K562 (cell line): Measurements from ENCODE around the gene RPL19. TPM values are rescaled to one million over a fixed set of nuclear protein-coding genes. Genes with fewer than 3 reads are reported as not detected.

ENCODE experiments used
- ATAC-seq: fragments of 200-7000 bp; cut with Tn5 transposase; 3 replicates; pipeline ENCODE4 v1.9.1; 2020; ENCODE audit warnings: moderate library complexity
- BruUV-seq: library from RNA; stranded (reverse); fragments of 400-500 nt; replicated peaks from 2 replicates; lab custom pipeline; 2021; lab: Mats Ljungman, UMichigan
- CTCF ChIA-PET: fragments of 300-600 bp; formaldehyde crosslinking; extraction: SDS; loops from one replicate; lab custom pipeline; 2021; ENCODE audit warnings: low intra/inter-chr PET ratio; lab: Yijun Ruan, JAX
- POLR2A ChIA-PET: fragments of 300-600, 350-650 bp; sonication (Branson Sonifier 250); formaldehyde crosslinking; extraction: SDS; loops from one replicate; lab custom pipeline; 2021; ENCODE audit warnings: antibody characterized with exemption, inconsistent platforms; lab: Yijun Ruan, JAX
- DNase-seq, 4 experiments: peaks; one replicate each; pipeline versions ENCODE4 v3.0.0 to v3.0.0-alpha.2; 2011 to 2018; ENCODE audit warnings: low spot score in 3 of 4, mixed read lengths in 3 of 4; ENCODE audit errors: extremely low read depth in 1 of 4
- FAIRE-seq: peaks from 2 replicates; lab custom pipeline; 2011; peaks lifted over from hg19 to GRCh38; lab: Jason Lieb, UNC
- H2AFZ ChIP-seq: 2 replicates; pipeline ENCODE4 v1.6.0; 2011; ENCODE audit warnings: low read depth, low read length, control low read depth, inconsistent platforms
- H3K27ac ChIP-seq: fragments of 200-600 bp; 3 replicates; pipeline ENCODE4 v1.8.0; 2011; ENCODE audit warnings: low read depth, mild to moderate bottlenecking, control low read depth, inconsistent platforms, low read length, moderate library complexity, mixed read lengths; ENCODE audit errors: extremely low read depth
- H3K27me3 ChIP-seq, 2 experiments: fragments of 300-600 bp in 1 of 2; 2 replicates in 1 of 2; 3 replicates in 1 of 2; pipeline versions ENCODE4 v1.6.0 to v1.8.0; 2011; ENCODE audit warnings: inconsistent platforms in 2 of 2, low read length in 2 of 2, mild to moderate bottlenecking in 1 of 2, mixed read lengths in 1 of 2, moderate library complexity in 1 of 2; ENCODE audit not compliant: control insufficient read depth in 2 of 2, insufficient read depth in 2 of 2
- H3K36me3 ChIP-seq: fragments of 300-600 bp; 3 replicates; pipeline ENCODE4 v1.8.0; 2011; ENCODE audit warnings: mild to moderate bottlenecking, low read length, inconsistent platforms; ENCODE audit not compliant: control insufficient read depth, insufficient read depth
- H3K4me1 ChIP-seq, 2 experiments: fragments of 200-600 bp in 1 of 2; replicated peaks in 1 of 2; 2 replicates in 1 of 2; 3 replicates in 1 of 2; pipeline versions ENCODE4 v1.5.1 to v1.8.0; 2011; ENCODE audit warnings: inconsistent platforms in 2 of 2, low read length in 2 of 2, mild to moderate bottlenecking in 1 of 2, mixed read lengths in 1 of 2, moderate library complexity in 1 of 2; ENCODE audit not compliant: control insufficient read depth in 2 of 2, insufficient read depth in 2 of 2
- H3K4me2 ChIP-seq: 2 replicates; pipeline ENCODE4 v1.6.1; 2011; ENCODE audit warnings: low read length, control low read depth, inconsistent platforms, mixed read lengths; ENCODE audit not compliant: insufficient read depth
- H3K4me3 ChIP-seq: fragments of 200-600 bp; sonication (generic), shearing (Covaris generic); 2 replicates; pipeline ENCODE4 v1.5.1; 2016; ENCODE audit warnings: control low read depth, inconsistent platforms
- H3K79me2 ChIP-seq: fragments of 200-600 bp; 3 replicates; pipeline ENCODE4 v1.8.0; 2011; ENCODE audit warnings: low read length, inconsistent platforms; ENCODE audit not compliant: control insufficient read depth, insufficient read depth
- H3K9ac ChIP-seq, 2 experiments: 2 replicates each; pipeline versions ENCODE4 v1.6.0 to v1.6.1; 2011; ENCODE audit warnings: low read depth in 2 of 2, low read length in 2 of 2, control low read depth in 1 of 2, inconsistent platforms in 1 of 2, mild to moderate bottlenecking in 1 of 2, mixed read lengths in 1 of 2; ENCODE audit not compliant: insufficient read depth in 1 of 2
- H3K9me1 ChIP-seq: one replicate; pipeline ENCODE4 v1.6.0; 2011; ENCODE audit warnings: inconsistent platforms, mild to moderate bottlenecking, low read length, moderate library complexity; ENCODE audit not compliant: control insufficient read depth, insufficient read depth
- H3K9me3 ChIP-seq: replicated peaks from 2 replicates; pipeline ENCODE4 v1.5.1; 2011; ENCODE audit warnings: low read depth, low read length, inconsistent platforms; ENCODE audit not compliant: control insufficient read depth, insufficient read depth
- H4K20me1 ChIP-seq: replicated peaks from 2 replicates; pipeline ENCODE4 v1.6.1; 2011; ENCODE audit warnings: low read length, inconsistent platforms, mixed read lengths; ENCODE audit not compliant: control insufficient read depth, insufficient read depth
- CBX1 ChIP-seq: sonication (generic); IDR thresholded peaks from 2 replicates; pipeline ENCODE4 v1.6.1; 2016; ENCODE audit warnings: antibody characterized with exemption, low read depth, mild to moderate bottlenecking
- CXXC5 ChIP-seq: fragments of 250-450 bp; sonication (Bioruptor Pico); IDR thresholded peaks from 2 replicates; pipeline ENCODE4 v1.8.0; 2022; ENCODE audit warnings: inconsistent platforms, mild to moderate bottlenecking, moderate library complexity
- DACH1 ChIP-seq: fragments of 450-650 bp; IDR thresholded peaks from 2 replicates; pipeline ENCODE4 v1.6.1; 2018; ENCODE audit not compliant: partially characterized antibody
- RHOXF2B ChIP-seq: fragments of 250-450 bp; sonication (Bioruptor Pico); conservative IDR thresholded peaks from 2 replicates; pipeline ENCODE4 v1.5.1; 2021
- WGBS: fragments of 100-300 bp; shearing (Covaris generic); methylation state at CpG from one replicate; pipeline ENCODE4 v1.1.6; 2016; ENCODE audit warnings: low coverage, mixed read lengths; ENCODE audit not compliant: insufficient coverage; ENCODE audit errors: missing lambda C conversion rate; 5-methylcytosine and 5-hydroxymethylcytosine counted together
- in situ Hi-C: fragments of 300-500 bp; cut with MboI; formaldehyde crosslinking; loops from 4 replicates; pipeline ENCODE4 v1.15.0; 2018; ENCODE audit warnings: inconsistent platforms, mixed read lengths
- intact Hi-C: fragments of 100-400 bp; cut with micrococcal nuclease; formaldehyde crosslinking; loops from 2 replicates; pipeline ENCODE4 v1.14.2; 2022
- polyA plus RNA-seq, 8 experiments: library from polyadenylated mRNA; depleted of rRNA in 4 of 8; stranded (reverse) in 5 of 8; unstranded in 3 of 8; fragments of >200 nt; fragmentation: Nextera tagmentation in 2 of 8; fragmentation: Illumina TruSeq in 1 of 8; extraction: Ambion mirVana in 2 of 8; extraction: Trizol in 1 of 8; gene quantifications; 2 replicates each; pipeline versions ENCODE4 v1.2.1 to v1.2.3, GENCODE V29; 2011 to 2014; ENCODE audit warnings: inconsistent platforms in 1 of 8, missing spikeins in 1 of 8
- total RNA-seq, 7 experiments: library from RNA; depleted of rRNA in 6 of 7; stranded (reverse); fragments of >200 nt in 6 of 7; fragmentation: Illumina TruSeq in 2 of 7; extraction: Trizol in 2 of 7; gene quantifications; 2 replicates each; pipeline versions ENCODE4 v1.2.1 to v1.2.3, GENCODE V29; 2011 to 2021; ENCODE audit warnings: low replicate concordance in 1 of 7
- TF ChIP-seq, protein P1 (sequence below): fragments of 450-650 bp; formaldehyde crosslinking; IDR thresholded peaks from 2 replicates; pipeline ENCODE4 v1.4.0; 2022; ENCODE audit warnings: missing genetic modification characterization
- TF ChIP-seq, protein P2 (sequence below): fragments of 450-650 bp; formaldehyde crosslinking; IDR thresholded peaks from 2 replicates; pipeline ENCODE4 v1.4.0; 2020; ENCODE audit warnings: mild to moderate bottlenecking, mixed read lengths
- TF ChIP-seq, protein P3 (sequence below): fragments of 250-450 bp; sonication (Bioruptor Pico); IDR thresholded peaks from 2 replicates; pipeline ENCODE4 v1.5.0; 2021; ENCODE audit warnings: mild to moderate bottlenecking, moderate library complexity

The RPL19 gene
- total and polyA plus RNA-seq, 9 of the 15 experiments (the other 6 are each of a cell fraction or from before 2014, with no cell fraction given) = 2,263 to 4,614 (median 3,727) TPM

DNA sequence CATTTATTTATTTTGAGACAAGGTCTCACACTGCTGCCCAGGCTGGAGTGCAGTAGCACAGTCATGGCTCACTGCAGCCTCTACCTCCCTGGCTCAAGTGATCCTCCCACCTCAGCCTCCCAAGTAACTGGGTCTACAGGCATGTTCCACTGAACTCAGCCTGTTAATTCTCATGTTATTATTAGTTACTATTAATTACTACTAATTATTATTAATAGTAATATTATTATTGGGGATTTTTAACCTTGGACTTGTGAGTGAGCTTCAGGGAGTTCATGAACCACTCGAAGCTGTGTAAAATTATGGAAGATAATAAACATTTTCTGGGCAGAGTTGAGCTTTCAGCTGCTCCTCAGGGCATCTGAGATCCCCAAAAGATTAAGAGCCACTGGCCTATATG, 30.3 kb downstream of the RPL19 start:
- peaks cover 0 to under 1% of the 10 kb centered on the region in 2 experiments; a peak in 3 of 5 replicates for H3K27me3 ChIP-seq
- no peaks in the 10 kb centered on the region for H3K36me3 ChIP-seq
- no peaks in the 10 kb centered on the region for H3K9me1 ChIP-seq
- H4K20me1 ChIP-seq = no peaks in the 10 kb centered on the region
- WGBS = 13% methylated on average over 1 of the region's 1 CpG
- intact Hi-C loops (no loop called here), in situ Hi-C loops (no loop called here)
- H3K27ac ChIP-seq = no peak overlapping the region
- peaks cover 2 to 26% of the 10 kb centered on the region in 2 experiments; a peak in 4 of 5 replicates for H3K4me1 ChIP-seq
- no TSS peak for BruUV-seq
- no peaks in the 10 kb centered on the region for H3K79me2 ChIP-seq
- no peak for ATAC-seq
- no peak overlapping the region for H2AFZ ChIP-seq
- ChIA-PET POLR2A (interaction anchor here (0.7 kb wide), 2 partner anchors 17 to 25 kb away, joined by 3 to 5 read pairs; no protein-coding TSS in a partner anchor), CTCF (no interaction called here)
- TF ChIP-seq, protein P1, sequence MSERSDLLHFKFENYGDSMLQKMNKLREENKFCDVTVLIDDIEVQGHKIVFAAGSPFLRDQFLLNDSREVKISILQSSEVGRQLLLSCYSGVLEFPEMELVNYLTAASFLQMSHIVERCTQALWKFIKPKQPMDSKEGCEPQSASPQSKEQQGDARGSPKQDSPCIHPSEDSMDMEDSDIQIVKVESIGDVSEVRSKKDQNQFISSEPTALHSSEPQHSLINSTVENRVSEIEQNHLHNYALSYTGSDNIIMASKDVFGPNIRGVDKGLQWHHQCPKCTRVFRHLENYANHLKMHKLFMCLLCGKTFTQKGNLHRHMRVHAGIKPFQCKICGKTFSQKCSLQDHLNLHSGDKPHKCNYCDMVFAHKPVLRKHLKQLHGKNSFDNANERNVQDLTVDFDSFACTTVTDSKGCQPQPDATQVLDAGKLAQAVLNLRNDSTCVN (CRISPR knock-in tag) = no peak
- peak; percentile 84 for TF ChIP-seq DACH1
- H3K4me3 ChIP-seq = no peak overlapping the region
- FAIRE-seq = no peak
- no peak for DNase-seq
- no peaks in the 10 kb centered on the region for H3K9me3 ChIP-seq
- H3K9ac ChIP-seq = no peak overlapping the region
- H3K4me2 ChIP-seq = no peak overlapping the region

DNA sequence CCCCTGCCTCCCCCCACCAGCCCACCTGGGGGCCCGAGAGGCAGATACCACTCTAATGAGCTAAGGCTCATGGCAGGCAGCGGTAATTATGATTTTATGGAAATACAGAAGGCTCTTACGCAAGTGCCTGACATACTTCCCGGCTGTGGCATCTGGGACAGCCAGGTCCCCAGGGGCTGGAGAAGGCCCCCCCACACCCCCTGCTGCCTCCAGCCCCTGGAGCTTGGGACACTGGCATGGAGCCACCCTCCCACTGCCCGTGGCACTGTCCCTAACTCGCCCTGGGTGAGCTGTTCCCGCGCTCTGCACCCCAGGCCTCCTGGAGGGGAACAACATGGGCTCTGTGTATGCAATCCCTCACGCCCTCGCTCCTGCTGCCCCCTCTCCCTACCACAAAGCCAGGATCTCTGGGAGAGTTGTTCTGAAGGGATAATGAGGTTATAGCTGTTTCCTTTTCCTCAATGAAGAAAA, 31.0 kb downstream of the RPL19 start:
- no peak for DNase-seq
- H3K4me2 ChIP-seq = no peak overlapping the region
- ChIA-PET CTCF (interaction anchor here (1.1 to 1.9 kb wide), 3 partner anchors 24 to 248 kb away, joined by 3 to 13 read pairs (median 3); no protein-coding TSS in a partner anchor), POLR2A (interaction anchor here (0.6 kb wide), 1 partner anchor 40 kb away, joined by 3 read pairs; no protein-coding TSS in a partner anchor)
- WGBS = 40% methylated on average over 10 of the region's 10 CpGs
- H3K79me2 ChIP-seq = no peaks in the 10 kb centered on the region
- H3K27ac ChIP-seq = no peak overlapping the region
- H3K9me1 ChIP-seq = no peaks in the 10 kb centered on the region
- peaks cover 2 to 23% of the 10 kb centered on the region in 2 experiments; a peak in 4 of 5 replicates for H3K4me1 ChIP-seq
- H3K9ac ChIP-seq = peak overlapping the region in 1 of 2 experiments; percentile 65; a peak in 1 of 4 replicates
- intact Hi-C loops (no loop called here), in situ Hi-C loops (no loop called here)
- FAIRE-seq = no peak
- H3K4me3 ChIP-seq = no peak overlapping the region
- H4K20me1 ChIP-seq = no peaks in the 10 kb centered on the region
- H3K9me3 ChIP-seq = no peaks in the 10 kb centered on the region
- H3K27me3 ChIP-seq = no peaks in the 10 kb centered on the region; a peak in 1 of 5 replicates
- no TSS peak for BruUV-seq
- no peak for ATAC-seq
- H3K36me3 ChIP-seq = no peaks in the 10 kb centered on the region
- no peak overlapping the region for H2AFZ ChIP-seq
- TF ChIP-seq CBX1 (no peak), RHOXF2B (no peak), CXXC5 (CRISPR knock-in tag) (no peak)
- TF ChIP-seq, protein P2, sequence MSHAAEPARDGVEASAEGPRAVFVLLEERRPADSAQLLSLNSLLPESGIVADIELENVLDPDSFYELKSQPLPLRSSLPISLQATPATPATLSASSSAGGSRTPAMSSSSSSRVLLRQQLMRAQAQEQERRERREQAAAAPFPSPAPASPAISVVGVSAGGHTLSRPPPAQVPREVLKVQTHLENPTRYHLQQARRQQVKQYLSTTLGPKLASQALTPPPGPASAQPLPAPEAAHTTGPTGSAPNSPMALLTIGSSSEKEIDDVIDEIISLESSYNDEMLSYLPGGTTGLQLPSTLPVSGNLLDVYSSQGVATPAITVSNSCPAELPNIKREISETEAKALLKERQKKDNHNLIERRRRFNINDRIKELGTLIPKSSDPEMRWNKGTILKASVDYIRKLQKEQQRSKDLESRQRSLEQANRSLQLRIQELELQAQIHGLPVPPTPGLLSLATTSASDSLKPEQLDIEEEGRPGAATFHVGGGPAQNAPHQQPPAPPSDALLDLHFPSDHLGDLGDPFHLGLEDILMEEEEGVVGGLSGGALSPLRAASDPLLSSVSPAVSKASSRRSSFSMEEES (CRISPR knock-in tag) = no peak
- TF ChIP-seq, protein P3, sequence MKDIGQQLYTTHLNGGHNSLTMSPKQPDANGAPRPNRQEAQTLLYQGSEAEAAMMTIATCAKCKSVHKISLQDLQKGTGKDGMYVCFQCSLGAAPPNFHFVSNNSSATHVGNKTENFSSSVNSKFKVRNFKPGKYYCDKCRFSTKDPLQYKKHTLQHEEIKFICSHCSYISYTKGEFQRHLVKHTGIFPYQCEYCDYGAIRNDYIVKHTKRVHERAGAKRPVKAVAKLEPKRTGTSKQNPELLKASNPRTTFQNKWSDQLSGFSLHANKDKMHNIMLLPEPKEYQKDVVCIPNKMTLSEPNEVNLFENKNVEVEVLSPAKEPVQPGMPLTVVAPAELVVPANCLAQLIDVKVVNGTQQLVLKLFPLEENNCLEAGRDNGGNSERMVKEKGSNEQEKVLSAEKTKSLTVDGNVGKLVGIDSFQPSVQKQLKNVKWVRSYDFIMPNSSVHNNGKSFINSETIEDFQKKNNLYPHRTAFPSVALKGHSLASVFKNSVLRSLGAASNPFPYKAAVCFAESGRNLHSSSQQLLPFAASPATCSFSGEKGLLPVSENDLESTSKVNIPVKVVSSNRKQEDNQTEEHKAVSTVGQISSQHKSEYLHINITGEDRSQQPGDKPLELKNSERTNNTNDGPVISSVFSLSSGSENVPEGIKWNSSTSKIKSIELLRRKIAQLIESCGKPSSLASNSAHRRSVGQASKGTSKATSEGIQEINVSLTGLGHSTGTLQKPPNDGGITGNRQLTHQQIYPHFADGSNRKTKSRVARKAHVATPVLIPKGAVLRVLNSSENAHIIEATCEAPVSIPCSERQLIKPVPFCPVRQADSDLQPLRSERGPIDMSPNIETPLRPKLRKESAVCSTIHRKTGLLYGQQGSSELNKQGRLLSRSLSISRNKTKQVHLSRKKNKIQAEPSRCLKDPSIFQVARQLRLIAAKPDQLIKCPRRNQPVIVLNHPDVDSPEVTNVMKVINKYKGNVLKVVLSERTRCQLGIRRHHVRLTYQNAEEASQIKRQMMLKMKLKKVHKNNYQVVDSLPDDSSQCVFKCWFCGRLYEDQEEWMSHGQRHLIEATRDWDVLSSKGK (CRISPR knock-in tag) = no peak
